GM18499 (cell line): ENCODE data around the gene WNT8A.

Experiments
- ATAC-seq: cut with Tn5 transposase; IDR thresholded peaks from one replicate; pipeline ENCODE4 v1.9.1; 2021; ENCODE audit warnings: moderate number of reproducible peaks; ENCODE audit not compliant: insufficient read depth, unreplicated experiment

WNT8A gene

DNA sequence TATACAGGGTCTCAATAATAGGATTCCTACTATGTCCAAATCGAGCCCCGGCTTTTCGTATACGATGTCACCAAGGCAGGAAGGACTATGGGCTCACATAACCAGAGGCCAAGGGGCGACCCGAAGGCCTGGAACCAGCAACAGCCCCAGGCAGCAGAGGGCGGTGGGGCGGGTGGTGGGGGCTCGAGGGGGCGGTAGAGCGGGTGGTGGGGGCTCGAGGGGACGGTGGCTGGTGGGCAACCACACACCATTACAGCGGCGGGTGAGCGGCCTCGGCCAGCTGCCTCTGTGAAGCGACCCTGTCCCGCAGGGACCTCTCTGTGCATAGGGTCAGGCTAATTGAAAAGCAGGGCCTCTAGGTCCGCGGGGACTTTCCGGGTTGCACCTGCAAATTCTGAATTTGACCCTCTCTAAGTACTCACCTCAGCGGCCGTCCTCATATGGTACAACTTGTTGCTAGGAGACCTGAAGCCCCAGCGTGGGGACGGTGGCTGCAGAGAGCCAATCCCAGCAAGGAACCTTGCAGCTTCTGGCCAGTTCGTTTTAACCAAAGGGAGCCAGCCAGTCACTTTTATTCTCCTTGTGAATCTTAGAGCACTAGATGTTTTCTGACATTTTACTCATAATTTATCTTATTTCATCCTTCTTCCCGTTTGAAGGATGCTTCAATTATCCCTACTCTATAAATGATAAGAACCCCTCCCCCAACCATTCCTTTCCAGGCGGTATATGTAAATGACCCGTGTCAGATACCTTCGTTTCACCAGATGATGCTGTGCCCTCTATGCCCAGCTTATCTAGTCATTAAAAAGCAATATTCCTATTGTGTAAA, 55.3 kb downstream of the WNT8A start, which contains the start of gene NME5:
Gene NME5, minus strand, starts transcription at position 480 of the 832 bp plus-strand sequence. CDS start 648 bp downstream, outside the sequence.
- ATAC-seq, result no peak

- no peak for ATAC-seq
Observed at GRCh38 chr5:138139781-138140090, 55.9 kb downstream of the WNT8A start.

- no peak for ATAC-seq
Observed at GRCh38 chr5:138140268-138140667, 56.4 kb downstream of the WNT8A start.
